ENCODE results near the gene CRYGS. TPM values are rescaled to one million over a fixed set of nuclear protein-coding genes. Genes with fewer than 3 reads are reported as not detected.

The CRYGS gene
- total and polyA plus RNA-seq, 2 experiments from 2014 or later, result 2.0 to 2.9 TPM

DNA sequence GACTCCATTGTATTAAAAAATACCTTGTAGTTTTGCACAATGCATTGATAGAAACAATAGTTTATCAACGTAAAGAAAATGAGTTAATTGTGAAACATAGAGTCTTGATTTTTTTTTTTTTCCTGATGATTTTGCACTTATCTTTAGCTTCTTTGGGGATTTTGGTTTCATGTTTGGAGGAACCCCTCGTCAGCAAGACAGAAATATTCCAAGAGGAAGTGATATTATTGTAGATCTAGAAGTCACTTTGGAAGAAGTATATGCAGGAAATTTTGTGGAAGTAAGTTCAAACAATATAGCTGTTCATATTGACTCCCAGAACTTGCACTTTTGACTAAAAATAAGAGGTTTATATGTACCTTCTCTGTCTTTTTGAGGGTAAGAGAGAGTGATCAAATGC, 33.3 kb upstream of the CRYGS start:
- Mint-ChIP-seq H3K27ac (no peak overlapping the region), H3K4me1 (no peaks in the 10 kb centered on the region), H3K27me3 (ENCODE audit: insufficient read depth, low read depth, poor library complexity) (no peaks in the 10 kb centered on the region), H3K36me3 (ENCODE audit: low read depth) (peaks cover 67% of the 10 kb centered on the region), H3K9me3 (no peaks in the 10 kb centered on the region), H3K4me3 (no peak overlapping the region)
- peaks cover 13% of the 10 kb centered on the region for H3K79me2 ChIP-seq (replicated peaks; ENCODE audit: insufficient read depth)
- H3K4me3 ChIP-seq, result no peak overlapping the region
- no peak for DNase-seq (ENCODE audit: low spot score)
- peaks cover 81% of the 10 kb centered on the region for H3K36me3 ChIP-seq (ENCODE audit: insufficient read depth)
- H3K4me2 ChIP-seq, result no peak overlapping the region
- no peaks in the 10 kb centered on the region for H3F3A ChIP-seq (replicated peaks; ENCODE audit: low read depth)
- peaks cover 4% of the 10 kb centered on the region; the same call in 1 of the 2 replicates for H4K20me1 ChIP-seq (replicated peaks; ENCODE audit: insufficient read depth)
- H3K9me2 ChIP-seq (ENCODE audit: insufficient read depth), result no peaks in the 10 kb centered on the region
- ATAC-seq, result no peak
- H3K27ac ChIP-seq (ENCODE audit: low read depth), result no peak overlapping the region
- TF ChIP-seq ZNF114 (CRISPR knock-in tag; IDR thresholded peaks at IDR 0.05), result no peak
- TF ChIP-seq JUNB (IDR thresholded peaks at IDR 0.05; ENCODE audit: unreplicated experiment), result no peak
- TF ChIP-seq EZH2phosphoT487 (IDR thresholded peaks at IDR 0.05; ENCODE audit: unreplicated experiment), result no peak
- TF ChIP-seq NANOG (IDR thresholded peaks at IDR 0.05; ENCODE audit: borderline replicate concordance), result no peak
- TF ChIP-seq, protein P1, sequence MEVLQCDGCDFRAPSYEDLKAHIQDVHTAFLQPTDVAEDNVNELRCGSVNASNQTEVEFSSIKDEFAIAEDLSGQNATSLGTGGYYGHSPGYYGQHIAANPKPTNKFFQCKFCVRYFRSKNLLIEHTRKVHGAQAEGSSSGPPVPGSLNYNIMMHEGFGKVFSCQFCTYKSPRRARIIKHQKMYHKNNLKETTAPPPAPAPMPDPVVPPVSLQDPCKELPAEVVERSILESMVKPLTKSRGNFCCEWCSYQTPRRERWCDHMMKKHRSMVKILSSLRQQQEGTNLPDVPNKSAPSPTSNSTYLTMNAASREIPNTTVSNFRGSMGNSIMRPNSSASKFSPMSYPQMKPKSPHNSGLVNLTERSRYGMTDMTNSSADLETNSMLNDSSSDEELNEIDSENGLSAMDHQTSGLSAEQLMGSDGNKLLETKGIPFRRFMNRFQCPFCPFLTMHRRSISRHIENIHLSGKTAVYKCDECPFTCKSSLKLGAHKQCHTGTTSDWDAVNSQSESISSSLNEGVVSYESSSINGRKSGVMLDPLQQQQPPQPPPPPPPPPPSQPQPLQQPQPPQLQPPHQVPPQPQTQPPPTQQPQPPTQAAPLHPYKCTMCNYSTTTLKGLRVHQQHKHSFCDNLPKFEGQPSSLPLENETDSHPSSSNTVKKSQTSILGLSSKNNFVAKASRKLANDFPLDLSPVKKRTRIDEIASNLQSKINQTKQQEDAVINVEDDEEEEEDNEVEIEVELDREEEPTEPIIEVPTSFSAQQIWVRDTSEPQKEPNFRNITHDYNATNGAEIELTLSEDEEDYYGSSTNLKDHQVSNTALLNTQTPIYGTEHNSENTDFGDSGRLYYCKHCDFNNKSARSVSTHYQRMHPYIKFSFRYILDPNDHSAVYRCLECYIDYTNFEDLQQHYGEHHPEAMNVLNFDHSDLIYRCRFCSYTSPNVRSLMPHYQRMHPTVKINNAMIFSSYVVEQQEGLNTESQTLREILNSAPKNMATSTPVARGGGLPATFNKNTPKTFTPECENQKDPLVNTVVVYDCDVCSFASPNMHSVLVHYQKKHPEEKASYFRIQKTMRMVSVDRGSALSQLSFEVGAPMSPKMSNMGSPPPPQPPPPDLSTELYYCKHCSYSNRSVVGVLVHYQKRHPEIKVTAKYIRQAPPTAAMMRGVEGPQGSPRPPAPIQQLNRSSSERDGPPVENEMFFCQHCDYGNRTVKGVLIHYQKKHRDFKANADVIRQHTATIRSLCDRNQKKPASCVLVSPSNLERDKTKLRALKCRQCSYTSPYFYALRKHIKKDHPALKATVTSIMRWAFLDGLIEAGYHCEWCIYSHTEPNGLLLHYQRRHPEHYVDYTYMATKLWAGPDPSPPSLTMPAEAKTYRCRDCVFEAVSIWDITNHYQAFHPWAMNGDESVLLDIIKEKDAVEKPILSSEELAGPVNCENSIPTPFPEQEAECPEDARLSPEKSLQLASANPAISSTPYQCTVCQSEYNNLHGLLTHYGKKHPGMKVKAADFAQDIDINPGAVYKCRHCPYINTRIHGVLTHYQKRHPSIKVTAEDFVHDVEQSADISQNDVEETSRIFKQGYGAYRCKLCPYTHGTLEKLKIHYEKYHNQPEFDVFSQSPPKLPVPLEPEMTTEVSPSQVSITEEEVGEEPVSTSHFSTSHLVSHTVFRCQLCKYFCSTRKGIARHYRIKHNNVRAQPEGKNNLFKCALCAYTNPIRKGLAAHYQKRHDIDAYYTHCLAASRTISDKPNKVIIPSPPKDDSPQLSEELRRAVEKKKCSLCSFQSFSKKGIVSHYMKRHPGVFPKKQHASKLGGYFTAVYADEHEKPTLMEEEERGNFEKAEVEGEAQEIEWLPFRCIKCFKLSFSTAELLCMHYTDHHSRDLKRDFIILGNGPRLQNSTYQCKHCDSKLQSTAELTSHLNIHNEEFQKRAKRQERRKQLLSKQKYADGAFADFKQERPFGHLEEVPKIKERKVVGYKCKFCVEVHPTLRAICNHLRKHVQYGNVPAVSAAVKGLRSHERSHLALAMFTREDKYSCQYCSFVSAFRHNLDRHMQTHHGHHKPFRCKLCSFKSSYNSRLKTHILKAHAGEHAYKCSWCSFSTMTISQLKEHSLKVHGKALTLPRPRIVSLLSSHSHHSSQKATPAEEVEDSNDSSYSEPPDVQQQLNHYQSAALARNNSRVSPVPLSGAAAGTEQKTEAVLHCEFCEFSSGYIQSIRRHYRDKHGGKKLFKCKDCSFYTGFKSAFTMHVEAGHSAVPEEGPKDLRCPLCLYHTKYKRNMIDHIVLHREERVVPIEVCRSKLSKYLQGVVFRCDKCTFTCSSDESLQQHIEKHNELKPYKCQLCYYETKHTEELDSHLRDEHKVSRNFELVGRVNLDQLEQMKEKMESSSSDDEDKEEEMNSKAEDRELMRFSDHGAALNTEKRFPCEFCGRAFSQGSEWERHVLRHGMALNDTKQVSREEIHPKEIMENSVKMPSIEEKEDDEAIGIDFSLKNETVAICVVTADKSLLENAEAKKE (CRISPR knock-in tag; IDR thresholded peaks at IDR 0.05), result no peak
- H3K27me3 ChIP-seq (ENCODE audit: insufficient read depth), result no peaks in the 10 kb centered on the region
- no peaks in the 10 kb centered on the region for H3K4me1 ChIP-seq (ENCODE audit: insufficient read depth)
- H2AFZ ChIP-seq, result no peak overlapping the region

- Histone ChIP-seq H3K27me3 (ENCODE audit: insufficient read depth) (no peaks in the 10 kb centered on the region), H3K79me2 (replicated peaks; ENCODE audit: insufficient read depth) (peaks cover 31% of the 10 kb centered on the region), H3K4me2 (peak overlapping the region; percentile 94), H2AFZ (no peak overlapping the region), H3K4me3 (peak overlapping the region; percentile 75), H4K20me1 (replicated peaks; ENCODE audit: insufficient read depth) (peaks cover 3% of the 10 kb centered on the region; the same call in 1 of the 2 replicates), H3K36me3 (ENCODE audit: insufficient read depth) (peaks cover 45% of the 10 kb centered on the region), H3F3A (replicated peaks; ENCODE audit: low read depth) (peaks cover 2% of the 10 kb centered on the region; the same call in 1 of the 2 replicates), H3K9me2 (ENCODE audit: insufficient read depth) (no peaks in the 10 kb centered on the region), H3K4me1 (ENCODE audit: insufficient read depth) (peaks cover 21% of the 10 kb centered on the region), H3K27ac (ENCODE audit: low read depth) (no peak overlapping the region)
- ATAC-seq (no peak), DNase-seq (ENCODE audit: low spot score) (no peak)
- Mint-ChIP-seq H3K27me3 (ENCODE audit: insufficient read depth, low read depth, poor library complexity) (peaks cover 7% of the 10 kb centered on the region), H3K4me1 (peaks cover 17% of the 10 kb centered on the region), H3K27ac (no peak overlapping the region), H3K9me3 (no peaks in the 10 kb centered on the region), H3K4me3 (peak overlapping the region; percentile 88), H3K36me3 (ENCODE audit: low read depth) (peaks cover 37% of the 10 kb centered on the region; the same call in 2 of the 3 replicates)
- TF ChIP-seq EZH2 (IDR thresholded peaks at IDR 0.05; ENCODE audit: low read depth, unreplicated experiment) (no peak), POLR2AphosphoS5 (IDR thresholded peaks at IDR 0.05; ENCODE audit: low read depth) (no peak), EZH2phosphoT487 (IDR thresholded peaks at IDR 0.05; ENCODE audit: unreplicated experiment) (no peak)
- TF ChIP-seq, protein P1 (CRISPR knock-in tag; IDR thresholded peaks at IDR 0.05), result no peak
Observed at GRCh38 chr3:186571644-186572013, 27.4 kb upstream of the CRYGS start.

All from GM23338 (cell line).